ENCODE results near the gene MND1.

The MND1 gene

DNA sequence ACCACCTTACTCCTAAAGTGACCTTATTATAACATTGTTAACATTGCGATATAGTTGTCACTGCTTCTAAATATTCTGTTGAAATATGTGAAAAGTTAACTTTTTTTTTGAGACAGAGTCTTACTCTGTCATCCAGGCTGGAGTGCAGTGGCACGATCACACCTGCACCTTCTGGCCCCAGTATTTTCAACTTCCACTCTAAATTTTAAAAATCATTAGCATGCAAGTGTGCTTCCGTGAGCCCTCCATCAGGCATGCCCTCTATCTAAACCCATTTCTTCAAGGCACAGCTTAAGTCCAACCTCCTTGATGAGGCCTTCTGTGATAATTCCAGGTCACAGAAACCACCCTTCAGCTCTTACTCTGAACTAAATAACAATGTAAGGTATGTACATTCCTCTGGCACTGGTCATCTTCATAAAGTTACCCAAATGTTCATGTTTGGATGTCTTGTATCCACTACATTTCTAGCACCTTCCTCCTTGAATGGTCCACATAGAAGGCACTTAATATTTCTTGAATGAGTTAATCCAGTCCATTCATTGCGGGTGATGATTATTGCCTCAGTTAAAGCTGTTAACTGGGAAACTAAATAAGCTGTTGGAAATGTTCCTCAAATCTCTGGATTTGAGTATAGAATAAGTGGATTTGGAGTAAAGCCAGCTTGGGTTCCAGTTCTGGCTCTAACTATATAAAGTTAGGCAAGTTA, 83.0 kb downstream of the MND1 start:
- Histone ChIP-seq H3K9me3 (ENCODE audit: insufficient read depth, low read depth, low read length) (no peaks in the 10 kb centered on the region), H3K27me3 (ENCODE audit: insufficient read depth, low read length) (no peaks in the 10 kb centered on the region), H3K9ac (ENCODE audit: low read depth, low read length) (no peak overlapping the region), H3K27ac (ENCODE audit: low read length) (no peak overlapping the region), H3K4me1 (ENCODE audit: insufficient read depth, low read length) (no peaks in the 10 kb centered on the region), H3K4me3 (ENCODE audit: low read length) (no peak overlapping the region), H3K36me3 (ENCODE audit: insufficient read depth, low read depth, low read length) (no peaks in the 10 kb centered on the region)

- Histone ChIP-seq H3K9me3 (ENCODE audit: insufficient read depth, low read depth, low read length) (no peaks in the 10 kb centered on the region), H3K9ac (ENCODE audit: low read depth, low read length) (no peak overlapping the region), H3K36me3 (ENCODE audit: insufficient read depth, low read depth, low read length) (no peaks in the 10 kb centered on the region), H3K27ac (ENCODE audit: low read length) (no peak overlapping the region), H3K4me1 (ENCODE audit: insufficient read depth, low read length) (no peaks in the 10 kb centered on the region), H3K27me3 (ENCODE audit: insufficient read depth, low read length) (no peaks in the 10 kb centered on the region), H3K4me3 (ENCODE audit: low read length) (no peak overlapping the region)
These were observed 84.5 kb downstream of the MND1 start for GRCh38 chr4:153428941-153429475.

GRCh38 chr4:153432965-153433753, 88.7 kb downstream of the MND1 start:
- no peaks in the 10 kb centered on the region for H3K36me3 ChIP-seq (ENCODE audit: insufficient read depth, low read depth, low read length)
- H3K9ac ChIP-seq (ENCODE audit: low read depth, low read length): no peak overlapping the region
- no peaks in the 10 kb centered on the region for H3K4me1 ChIP-seq (ENCODE audit: insufficient read depth, low read length)
- no peak overlapping the region for H3K27ac ChIP-seq (ENCODE audit: low read length)
- no peak overlapping the region for H3K4me3 ChIP-seq (ENCODE audit: low read length)
- H3K27me3 ChIP-seq (ENCODE audit: insufficient read depth, low read length): no peaks in the 10 kb centered on the region
- H3K9me3 ChIP-seq (ENCODE audit: insufficient read depth, low read depth, low read length): no peaks in the 10 kb centered on the region

GRCh38 chr4:153433754-153434105, 89.2 kb downstream of the MND1 start:
- no peaks in the 10 kb centered on the region for H3K9me3 ChIP-seq (ENCODE audit: insufficient read depth, low read depth, low read length)
- no peaks in the 10 kb centered on the region for H3K27me3 ChIP-seq (ENCODE audit: insufficient read depth, low read length)
- no peaks in the 10 kb centered on the region for H3K36me3 ChIP-seq (ENCODE audit: insufficient read depth, low read depth, low read length)
- H3K9ac ChIP-seq (ENCODE audit: low read depth, low read length): no peak overlapping the region
- no peaks in the 10 kb centered on the region for H3K4me1 ChIP-seq (ENCODE audit: insufficient read depth, low read length)
- H3K4me3 ChIP-seq (ENCODE audit: low read length): no peak overlapping the region
- no peak overlapping the region for H3K27ac ChIP-seq (ENCODE audit: low read length)

DNA sequence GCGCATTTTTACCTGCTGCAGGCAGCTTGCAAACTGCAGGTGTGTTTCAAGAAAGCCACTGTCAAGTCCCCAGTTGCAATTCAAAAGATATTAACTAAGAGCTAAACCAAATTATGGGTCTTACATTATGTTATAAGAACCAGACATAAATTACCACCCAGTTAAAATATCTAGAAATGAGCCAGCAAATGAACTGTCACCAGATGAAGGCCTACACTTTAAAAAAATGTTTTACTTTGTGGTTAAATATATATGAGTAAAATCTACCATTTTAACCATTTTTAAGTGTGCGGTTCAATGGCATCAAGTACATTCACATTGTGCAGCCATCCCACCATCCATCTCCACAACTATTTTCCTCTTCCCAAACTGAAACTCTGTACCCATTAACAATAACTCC, 89.7 kb downstream of the MND1 start:
- no peak overlapping the region for H3K27ac ChIP-seq (ENCODE audit: low read length)
- H3K4me1 ChIP-seq (ENCODE audit: insufficient read depth, low read length): no peaks in the 10 kb centered on the region
- no peaks in the 10 kb centered on the region for H3K36me3 ChIP-seq (ENCODE audit: insufficient read depth, low read depth, low read length)
- H3K9ac ChIP-seq (ENCODE audit: low read depth, low read length): no peak overlapping the region
- no peaks in the 10 kb centered on the region for H3K27me3 ChIP-seq (ENCODE audit: insufficient read depth, low read length)
- H3K9me3 ChIP-seq (ENCODE audit: insufficient read depth, low read depth, low read length): no peaks in the 10 kb centered on the region
- no peak overlapping the region for H3K4me3 ChIP-seq (ENCODE audit: low read length)

- Histone ChIP-seq H3K36me3 (ENCODE audit: insufficient read depth, low read depth, low read length) (no peaks in the 10 kb centered on the region), H3K27ac (ENCODE audit: low read length) (no peak overlapping the region), H3K9ac (ENCODE audit: low read depth, low read length) (no peak overlapping the region), H3K4me1 (ENCODE audit: insufficient read depth, low read length) (no peaks in the 10 kb centered on the region), H3K4me3 (ENCODE audit: low read length) (no peak overlapping the region), H3K9me3 (ENCODE audit: insufficient read depth, low read depth, low read length) (no peaks in the 10 kb centered on the region), H3K27me3 (ENCODE audit: insufficient read depth, low read length) (no peaks in the 10 kb centered on the region)
These were observed 94.6 kb downstream of the MND1 start for GRCh38 chr4:153438916-153439756.

- Histone ChIP-seq H3K9ac (ENCODE audit: low read depth, low read length) (no peak overlapping the region), H3K27me3 (ENCODE audit: insufficient read depth, low read length) (no peaks in the 10 kb centered on the region), H3K36me3 (ENCODE audit: insufficient read depth, low read depth, low read length) (no peaks in the 10 kb centered on the region), H3K4me1 (ENCODE audit: insufficient read depth, low read length) (no peaks in the 10 kb centered on the region), H3K4me3 (ENCODE audit: low read length) (no peak overlapping the region), H3K9me3 (ENCODE audit: insufficient read depth, low read depth, low read length) (no peaks in the 10 kb centered on the region), H3K27ac (ENCODE audit: low read length) (no peak overlapping the region)
These were observed 95.3 kb downstream of the MND1 start for GRCh38 chr4:153439831-153440230.

- H3K27me3 ChIP-seq (ENCODE audit: insufficient read depth, low read length): no peaks in the 10 kb centered on the region
- H3K4me3 ChIP-seq (ENCODE audit: low read length): no peak overlapping the region
- H3K27ac ChIP-seq (ENCODE audit: low read length): no peak overlapping the region
- H3K9ac ChIP-seq (ENCODE audit: low read depth, low read length): no peak overlapping the region
- H3K36me3 ChIP-seq (ENCODE audit: insufficient read depth, low read depth, low read length): no peaks in the 10 kb centered on the region
- H3K4me1 ChIP-seq (ENCODE audit: insufficient read depth, low read length): no peaks in the 10 kb centered on the region
- H3K9me3 ChIP-seq (ENCODE audit: insufficient read depth, low read depth, low read length): no peaks in the 10 kb centered on the region
These were observed 96.0 kb downstream of the MND1 start for GRCh38 chr4:153440475-153440874.

DNA sequence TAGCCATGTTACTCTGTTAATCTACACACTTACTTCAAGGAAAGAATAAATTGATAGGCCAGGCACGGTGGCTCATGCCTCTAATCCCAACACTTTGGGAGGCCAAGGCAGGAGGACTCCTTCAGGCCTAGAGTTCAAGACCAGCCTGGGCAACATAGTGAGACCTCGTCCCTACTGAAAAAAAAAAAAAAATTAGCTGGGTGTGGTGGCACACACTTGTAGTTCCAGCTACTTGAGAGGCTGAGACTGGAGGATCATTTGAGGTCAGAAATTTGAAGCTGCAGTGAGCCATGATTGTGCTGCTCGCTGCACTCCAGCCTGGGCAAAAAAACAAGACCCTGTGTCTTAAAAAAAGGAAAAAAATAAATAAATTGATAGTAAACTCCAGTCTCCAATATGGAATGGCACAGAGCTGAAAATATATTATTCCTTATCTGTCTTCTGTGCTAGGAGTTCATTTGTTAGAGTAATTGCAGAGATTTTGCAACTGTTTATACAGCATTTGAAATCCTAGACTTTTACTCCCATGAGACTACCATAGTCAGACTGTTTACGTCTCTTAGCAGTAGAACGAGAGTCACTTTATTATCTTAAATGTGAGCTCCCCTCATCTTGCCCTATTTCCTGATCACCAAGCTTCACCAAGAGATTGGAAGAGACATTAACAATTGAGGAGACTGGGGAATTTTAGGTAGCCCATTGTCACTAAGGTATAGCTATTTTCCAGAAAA, 102.9 kb downstream of the MND1 start:
- H3K27ac ChIP-seq (ENCODE audit: low read length): no peak overlapping the region
- no peaks in the 10 kb centered on the region for H3K36me3 ChIP-seq (ENCODE audit: insufficient read depth, low read depth, low read length)
- H3K27me3 ChIP-seq (ENCODE audit: insufficient read depth, low read length): no peaks in the 10 kb centered on the region
- H3K9ac ChIP-seq (ENCODE audit: low read depth, low read length): no peak overlapping the region
- no peaks in the 10 kb centered on the region for H3K9me3 ChIP-seq (ENCODE audit: insufficient read depth, low read depth, low read length)
- H3K4me1 ChIP-seq (ENCODE audit: insufficient read depth, low read length): peaks cover 9% of the 10 kb centered on the region
- H3K4me3 ChIP-seq (ENCODE audit: low read length): no peak overlapping the region

GRCh38 chr4:153448003-153448731, 103.7 kb downstream of the MND1 start:
- Histone ChIP-seq H3K4me3 (ENCODE audit: low read length) (no peak overlapping the region), H3K27ac (ENCODE audit: low read length) (no peak overlapping the region), H3K27me3 (ENCODE audit: insufficient read depth, low read length) (no peaks in the 10 kb centered on the region), H3K9ac (ENCODE audit: low read depth, low read length) (no peak overlapping the region), H3K9me3 (ENCODE audit: insufficient read depth, low read depth, low read length) (no peaks in the 10 kb centered on the region), H3K4me1 (ENCODE audit: insufficient read depth, low read length) (peaks cover 14% of the 10 kb centered on the region), H3K36me3 (ENCODE audit: insufficient read depth, low read depth, low read length) (no peaks in the 10 kb centered on the region)

DNA sequence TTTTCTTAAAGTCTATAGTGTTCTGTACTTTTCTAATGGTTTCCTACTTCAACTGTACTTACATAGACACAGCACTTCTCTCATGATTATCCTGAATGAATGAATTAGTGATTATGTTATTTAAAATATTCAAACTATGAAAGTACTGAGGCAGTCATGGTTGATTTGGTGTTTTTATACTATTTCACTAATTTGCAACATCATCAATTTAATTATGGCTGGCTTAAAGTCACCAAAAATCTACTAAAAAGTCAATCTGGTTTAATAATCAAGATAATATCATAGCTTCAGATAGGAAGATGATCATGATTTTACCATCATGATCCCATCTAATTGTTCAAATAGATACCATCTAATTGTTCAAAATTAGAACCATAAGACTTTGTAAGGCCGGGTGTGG, 104.8 kb downstream of the MND1 start:
- Histone ChIP-seq H3K36me3 (ENCODE audit: insufficient read depth, low read depth, low read length) (no peaks in the 10 kb centered on the region), H3K27me3 (ENCODE audit: insufficient read depth, low read length) (no peaks in the 10 kb centered on the region), H3K9ac (ENCODE audit: low read depth, low read length) (no peak overlapping the region), H3K27ac (ENCODE audit: low read length) (no peak overlapping the region), H3K9me3 (ENCODE audit: insufficient read depth, low read depth, low read length) (no peaks in the 10 kb centered on the region), H3K4me1 (ENCODE audit: insufficient read depth, low read length) (peaks cover 14% of the 10 kb centered on the region), H3K4me3 (ENCODE audit: low read length) (no peak overlapping the region)

Data from iPS-20b (cell line).